Hepatic stellate cell (primary cell): ENCODE results near the gene NEK5.
A peak's percentile ranks its signal among the peaks of the same experiment; 100 is the strongest.
"Not testable (repeated sequence)": the region's sequence is repeated elsewhere in the genome, so short reads cannot be mapped to it uniquely, and the experiment has no call there.

Experiments
- DNase-seq: peaks from one replicate; pipeline ENCODE4 v3.0.0; 2011; ENCODE audit warnings: low spot score

NEK5 gene

GRCh38 chr13:52141299-52141698, 12.4 kb upstream of the NEK5 start:
- no peak for DNase-seq

GRCh38 chr13:52137489-52137888, 8.6 kb upstream of the NEK5 start:
- no peak for DNase-seq

GRCh38 chr13:52136763-52137162, 7.9 kb upstream of the NEK5 start:
- DNase-seq, result no peak

GRCh38 chr13:52130641-52131040, 1.8 kb upstream of the NEK5 start:
- no peak for DNase-seq

GRCh38 chr13:52127783-52128702, 830 bp downstream of the NEK5 start:
- peak; percentile 65 for DNase-seq

- DNase-seq, result no peak
Observed at GRCh38 chr13:52127378-52127777, 1.5 kb downstream of the NEK5 start.

GRCh38 chr13:52125547-52125946, 3.3 kb downstream of the NEK5 start:
- DNase-seq, result no peak

GRCh38 chr13:52118595-52118994, 10.3 kb downstream of the NEK5 start:
- DNase-seq, result no peak

GRCh38 chr13:52118095-52118494, 10.8 kb downstream of the NEK5 start:
- no peak for DNase-seq

GRCh38 chr13:52112591-52112990, 16.3 kb downstream of the NEK5 start:
- no peak for DNase-seq

GRCh38 chr13:52109116-52109670, 19.7 kb downstream of the NEK5 start:
- DNase-seq, result no peak

- DNase-seq, result no peak
Observed at GRCh38 chr13:52105841-52106240, 23.0 kb downstream of the NEK5 start.

GRCh38 chr13:52104624-52105023, 24.2 kb downstream of the NEK5 start:
- no peak for DNase-seq

- no peak for DNase-seq
Observed at GRCh38 chr13:52103386-52103785, 25.5 kb downstream of the NEK5 start.

GRCh38 chr13:52102423-52102822, 26.4 kb downstream of the NEK5 start:
- not testable (repeated sequence) for DNase-seq

- DNase-seq, result no peak
Observed at GRCh38 chr13:52097197-52097596, 31.7 kb downstream of the NEK5 start.

- DNase-seq, result no peak
Observed at GRCh38 chr13:52096748-52097147, 32.1 kb downstream of the NEK5 start.

GRCh38 chr13:52096062-52096461, 32.8 kb downstream of the NEK5 start:
- DNase-seq, result no peak

GRCh38 chr13:52092087-52092486, 36.8 kb downstream of the NEK5 start:
- no peak for DNase-seq

GRCh38 chr13:52091473-52091872, 37.4 kb downstream of the NEK5 start:
- no peak for DNase-seq

- peak; percentile 30 for DNase-seq
Observed at GRCh38 chr13:52085421-52085820, 43.5 kb downstream of the NEK5 start.

GRCh38 chr13:52084981-52085380, 43.9 kb downstream of the NEK5 start:
- not testable (repeated sequence) for DNase-seq

- DNase-seq, result no peak
Observed at GRCh38 chr13:52082601-52083000, 46.3 kb downstream of the NEK5 start.

GRCh38 chr13:52079891-52080290, 49.0 kb downstream of the NEK5 start:
- DNase-seq, result not testable (repeated sequence)
